Glutamatergic neuron (in vitro differentiated cells): ENCODE results near the gene NLRP6. TPM values are rescaled to one million over a fixed set of nuclear protein-coding genes. Genes with fewer than 3 reads are reported as not detected.

Source experiments
- DNase-seq: peaks from one replicate; pipeline ENCODE4 v3.0.0; 2022
- H3K27ac Mint-ChIP-seq: one replicate; pipeline ENCODE4 v1.8.0; 2020; ENCODE audit warnings: mild to moderate bottlenecking, mixed read lengths, inconsistent platforms; ENCODE audit not compliant: unreplicated experiment
- H3K27me3 Mint-ChIP-seq: one replicate; pipeline ENCODE4 v1.8.0; 2020; ENCODE audit warnings: mild to moderate bottlenecking, moderate library complexity, mixed read lengths, inconsistent platforms; ENCODE audit not compliant: unreplicated experiment
- H3K36me3 Mint-ChIP-seq: one replicate; pipeline ENCODE4 v1.8.0; 2020; ENCODE audit warnings: mild to moderate bottlenecking, mixed read lengths, inconsistent platforms; ENCODE audit not compliant: unreplicated experiment
- H3K4me1 Mint-ChIP-seq: one replicate; pipeline ENCODE4 v1.8.0; 2020; ENCODE audit warnings: mild to moderate bottlenecking, low read depth, mixed read lengths, inconsistent platforms; ENCODE audit not compliant: unreplicated experiment
- H3K4me3 Mint-ChIP-seq: one replicate; pipeline ENCODE4 v1.8.0; 2020; ENCODE audit warnings: mild to moderate bottlenecking, mixed read lengths, inconsistent platforms; ENCODE audit not compliant: unreplicated experiment
- H3K9me3 Mint-ChIP-seq: one replicate; pipeline ENCODE4 v1.8.0; 2020; ENCODE audit warnings: mild to moderate bottlenecking, moderate library complexity, mixed read lengths, inconsistent platforms; ENCODE audit not compliant: unreplicated experiment
- CTCF ChIP-seq: fragments of 200-600 bp; sonication (generic); IDR thresholded peaks from one replicate; pipeline ENCODE4 v1.5.0; 2021; ENCODE audit not compliant: partially characterized antibody, unreplicated experiment
- long read RNA-seq: library from polyadenylated mRNA; unstranded; transcript quantifications from one replicate; pipeline ENCODE4 v2.0.0, GENCODE V29; 2020; ENCODE audit not compliant: unreplicated experiment
- total RNA-seq: library from RNA; stranded (reverse); fragmentation: NEBNext Ultra II Directional; extraction: Animal tissue kit (Norgen Biotek cat#: 25700); gene quantifications from one replicate; pipeline ENCODE4 v1.2.1, GENCODE V29; 2021; ENCODE audit not compliant: unreplicated experiment

The NLRP6 gene
- not detected for total RNA-seq
- long read RNA-seq, result 0 reads

- peaks cover 23% of the 10 kb centered on the region for H3K27me3 Mint-ChIP-seq
- TF ChIP-seq CTCF, result no peak
- peaks cover 9% of the 10 kb centered on the region for H3K9me3 Mint-ChIP-seq
- H3K4me1 Mint-ChIP-seq, result peaks cover 3% of the 10 kb centered on the region
- H3K27ac Mint-ChIP-seq, result no peak within 1 kb of the TSS
- peaks cover 5% of the 10 kb centered on the region for H3K36me3 Mint-ChIP-seq
- peak within 1 kb of the TSS; percentile 30 for H3K4me3 Mint-ChIP-seq
- no peak for DNase-seq
Observed at GRCh38 chr11:278001-278951, at the start of gene NLRP6. Gene NLRP6, plus strand, starts transcription at chr11:278407. Its CDS starts 163 bp downstream, at chr11:278570.

GRCh38 chr11:230431-230830, 47.8 kb upstream of the NLRP6 start:
- Mint-ChIP-seq H3K4me3 (no peak overlapping the region), H3K9me3 (no peaks in the 10 kb centered on the region), H3K4me1 (peaks cover 5% of the 10 kb centered on the region), H3K27ac (no peak overlapping the region), H3K27me3 (peaks cover 5% of the 10 kb centered on the region), H3K36me3 (no peaks in the 10 kb centered on the region)
- no peak for TF ChIP-seq CTCF
- no peak for DNase-seq

GRCh38 chr11:232783-233565, 45.2 kb upstream of the NLRP6 start:
- H3K27ac Mint-ChIP-seq, result no peak overlapping the region
- H3K9me3 Mint-ChIP-seq, result peaks cover 4% of the 10 kb centered on the region
- H3K4me1 Mint-ChIP-seq, result no peaks in the 10 kb centered on the region
- H3K36me3 Mint-ChIP-seq, result no peaks in the 10 kb centered on the region
- peaks cover 2% of the 10 kb centered on the region for H3K27me3 Mint-ChIP-seq
- no peak for DNase-seq
- H3K4me3 Mint-ChIP-seq, result no peak overlapping the region
- no peak for TF ChIP-seq CTCF

- Mint-ChIP-seq H3K36me3 (no peaks in the 10 kb centered on the region), H3K27ac (peak overlapping the region; percentile 67), H3K27me3 (peaks cover 2% of the 10 kb centered on the region), H3K4me1 (peaks cover 1% of the 10 kb centered on the region), H3K4me3 (peak overlapping the region; percentile 95), H3K9me3 (peaks cover 4% of the 10 kb centered on the region)
- DNase-seq, result no peak
- no peak for TF ChIP-seq CTCF
Observed at GRCh38 chr11:235180-235579, 43.0 kb upstream of the NLRP6 start.

- Mint-ChIP-seq H3K4me1 (peaks cover 1% of the 10 kb centered on the region), H3K9me3 (peaks cover 4% of the 10 kb centered on the region), H3K27me3 (peaks cover 2% of the 10 kb centered on the region), H3K36me3 (no peaks in the 10 kb centered on the region), H3K27ac (peak overlapping the region; percentile 67), H3K4me3 (peak overlapping the region; percentile 95)
- no peak for TF ChIP-seq CTCF
- no peak for DNase-seq
Observed at GRCh38 chr11:235609-235996, 42.6 kb upstream of the NLRP6 start.
